Keratinocyte (primary cell): ENCODE results near the gene ADCYAP1R1.

Source experiments
- CTCF ChIP-seq, 3 experiments: IDR thresholded peaks in 1 of 3; conservative IDR thresholded peaks in 1 of 3; optimal IDR thresholded peaks in 1 of 3; 2 replicates in 2 of 3; 3 replicates in 1 of 3; pipeline versions ENCODE3 to v1.5.1; 2011; ENCODE audit warnings: low read length in 3 of 3, mild to moderate bottlenecking in 3 of 3, moderate library complexity in 2 of 3, control low read depth in 1 of 3, inconsistent platforms in 1 of 3; ENCODE audit not compliant: insufficient read depth in 2 of 3; ENCODE audit errors: extremely low read depth in 1 of 3
- EZH2 ChIP-seq: IDR thresholded peaks from one replicate; pipeline ENCODE4 v1.6.1; 2012; ENCODE audit warnings: inconsistent platforms, mild to moderate bottlenecking, low read length, moderate library complexity

- TF ChIP-seq CTCF (optimal IDR thresholded peaks at IDR 0.05 in 1 of 3, IDR thresholded peaks at IDR 0.05 in 1 of 3, conservative IDR thresholded peaks at IDR 0.05 in 1 of 3; ENCODE audit: extremely low read depth in 1 of 3, insufficient read depth in 2 of 3, low read length in 3 of 3) (no peak), EZH2 (no peak)
These were observed 9.1 kb downstream of the ADCYAP1R1 start for GRCh38 chr7:31061185-31061584.
